Jurkat, Clone E6-1 (cell line): ENCODE measurements around the gene CEL.
"Not testable (repeated sequence)": the region's sequence is repeated elsewhere in the genome, so short reads cannot be mapped to it uniquely, and the experiment has no call there.

Experiments used
- DNase-seq: peaks from one replicate; pipeline ENCODE4 v3.0.0-alpha.2; 2011; ENCODE audit warnings: low read depth, low spot score
- H3K4me3 ChIP-seq: 2 replicates; pipeline ENCODE4 v1.5.1; 2011; ENCODE audit warnings: mild to moderate bottlenecking, low read length, control low read depth, moderate library complexity

Gene CEL

DNA sequence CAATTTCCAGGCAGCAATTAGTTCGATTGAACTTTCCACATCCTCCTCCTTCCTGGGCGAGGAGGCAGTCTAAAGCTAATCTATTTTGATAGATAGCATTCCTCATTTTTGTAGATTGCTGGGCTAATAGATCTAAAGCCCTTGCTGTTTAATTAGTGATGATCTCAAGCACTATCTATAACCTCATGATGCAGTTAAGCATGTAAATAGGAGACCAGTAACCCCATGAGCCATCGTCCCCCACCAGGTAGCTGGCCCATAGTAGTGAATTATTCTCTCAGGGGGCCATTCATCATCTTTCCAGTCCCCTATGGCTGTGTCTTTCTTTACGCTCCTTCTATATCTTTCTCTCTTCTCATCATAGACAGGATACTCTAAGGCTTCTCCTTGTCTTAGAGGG is 14.9 kb downstream of the CEL start:
- H3K4me3 ChIP-seq = no peak overlapping the region
- DNase-seq = no peak

DNA sequence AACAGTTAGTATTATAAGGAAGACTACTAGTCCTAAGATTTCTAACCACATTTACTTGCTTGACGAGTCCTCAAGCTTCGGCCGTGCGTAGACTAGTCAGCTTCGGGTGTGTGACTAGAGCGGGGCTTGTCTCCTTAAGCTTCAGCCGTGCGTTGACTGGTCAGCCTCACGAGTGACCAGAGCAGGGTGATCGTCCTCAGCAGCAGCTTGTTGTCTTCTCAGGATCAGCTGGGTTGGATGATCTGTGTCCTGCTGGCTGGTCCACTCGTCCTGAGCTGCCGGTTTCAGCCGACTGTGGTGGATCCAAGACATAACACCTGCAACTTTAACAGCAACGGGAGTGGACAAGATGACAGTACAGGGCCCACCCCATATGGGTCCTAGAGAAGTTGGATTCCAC is 16.7 kb downstream of the CEL start:
- DNase-seq = no peak
- no peak overlapping the region for H3K4me3 ChIP-seq

DNA sequence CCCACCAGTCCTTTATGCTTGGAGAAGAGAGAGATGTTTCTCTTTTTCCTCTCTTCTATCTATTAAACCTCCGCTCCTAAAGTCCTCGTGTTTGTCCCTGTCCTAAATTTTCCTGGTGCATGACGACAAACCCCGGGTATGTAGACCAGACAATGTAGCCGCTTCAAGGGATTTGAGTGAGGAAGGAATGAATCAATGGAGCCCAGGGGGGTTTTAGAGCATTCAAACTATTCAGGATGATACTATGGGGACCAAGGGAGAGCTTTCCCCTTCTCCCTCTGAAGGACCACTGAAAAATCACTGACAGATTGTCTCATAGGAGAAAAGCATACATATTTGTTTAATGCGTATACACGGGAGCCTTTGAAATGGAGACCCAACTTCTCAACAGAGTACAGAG is 18.4 kb downstream of the CEL start:
- DNase-seq = no peak
- H3K4me3 ChIP-seq = no peak overlapping the region

DNA sequence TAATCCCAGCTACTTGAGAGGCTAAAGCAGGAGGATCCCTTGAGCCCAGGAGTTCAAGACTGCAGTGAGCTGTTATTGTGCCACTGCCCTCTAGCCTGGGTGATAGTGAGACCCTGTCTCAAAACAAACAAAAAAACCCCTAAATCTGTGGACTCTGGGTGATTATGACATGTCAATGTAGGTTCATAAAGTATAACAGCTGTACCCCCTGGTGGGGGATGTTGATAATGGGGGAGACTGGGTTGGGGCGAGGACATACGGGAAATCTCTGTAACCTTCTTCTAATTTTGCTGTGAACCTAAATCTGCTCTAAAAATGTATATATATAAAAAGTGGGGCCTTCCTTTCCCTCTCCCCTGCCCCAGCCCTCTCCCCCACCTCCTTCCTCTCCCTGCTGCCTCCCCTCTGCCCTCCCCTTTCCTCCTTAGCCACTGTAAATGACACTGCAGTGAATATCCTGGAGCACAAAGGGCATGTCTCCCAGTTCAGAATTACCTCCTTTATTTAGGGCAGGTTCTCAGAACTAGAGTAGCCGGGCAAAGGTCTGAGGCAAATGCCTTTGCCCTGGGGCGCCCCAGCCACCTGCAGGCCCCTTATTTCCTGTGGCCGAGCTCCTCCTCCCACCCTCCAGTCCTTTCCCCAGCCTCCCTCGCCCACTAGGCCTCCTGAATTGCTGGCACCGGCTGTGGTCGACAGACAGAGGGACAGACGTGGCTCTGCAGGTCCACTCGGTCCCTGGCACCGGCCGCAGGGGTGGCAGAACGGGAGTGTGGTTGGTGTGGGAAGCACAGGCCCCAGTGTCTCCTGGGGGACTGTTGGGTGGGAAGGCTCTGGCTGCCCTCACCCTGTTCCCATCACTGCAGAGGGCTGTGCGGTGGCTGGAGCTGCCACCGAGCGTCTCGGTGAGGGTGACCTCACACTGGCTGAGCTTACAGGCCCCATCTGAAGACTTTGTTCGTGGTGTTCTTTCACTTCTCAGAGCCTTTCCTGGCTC is 19.3 kb downstream of the CEL start:
- not testable (repeated sequence) for DNase-seq

DNA sequence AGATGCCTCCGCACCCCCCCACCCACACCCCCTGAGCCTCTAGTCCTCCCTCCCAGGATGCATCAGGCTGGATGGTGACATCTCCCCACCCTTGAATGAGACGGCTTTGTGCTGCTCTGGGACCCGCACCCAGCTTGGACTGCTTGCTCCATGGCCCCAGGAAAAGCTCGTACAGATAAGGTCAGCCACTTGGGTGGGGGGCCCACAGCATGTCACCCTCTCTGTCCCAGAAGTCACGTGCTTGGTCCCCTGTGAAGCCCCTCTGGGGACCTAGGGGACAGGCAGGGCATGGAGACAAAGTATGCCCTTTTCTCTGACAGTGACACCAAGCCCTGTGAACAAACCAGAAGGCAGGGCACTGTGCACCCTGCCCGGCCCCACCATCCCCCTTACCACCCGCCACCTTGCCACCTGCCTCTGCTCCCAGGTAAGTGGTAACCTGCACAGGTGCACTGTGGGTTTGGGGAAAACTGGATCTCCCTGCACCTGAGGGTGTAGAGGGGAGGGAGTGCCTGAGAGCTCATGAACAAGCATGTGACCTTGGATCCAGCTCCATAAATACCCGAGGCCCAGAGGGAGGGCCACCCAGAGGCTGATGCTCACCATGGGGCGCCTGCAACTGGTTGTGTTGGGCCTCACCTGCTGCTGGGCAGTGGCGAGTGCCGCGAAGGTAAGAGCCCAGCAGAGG is 20.3 kb downstream of the CEL start:
- not testable (repeated sequence) for DNase-seq, H3K4me3 ChIP-seq

More for the DNA sequence above, 19.3 kb downstream of the CEL start:
- H3K4me3 ChIP-seq = not testable (repeated sequence)

DNA sequence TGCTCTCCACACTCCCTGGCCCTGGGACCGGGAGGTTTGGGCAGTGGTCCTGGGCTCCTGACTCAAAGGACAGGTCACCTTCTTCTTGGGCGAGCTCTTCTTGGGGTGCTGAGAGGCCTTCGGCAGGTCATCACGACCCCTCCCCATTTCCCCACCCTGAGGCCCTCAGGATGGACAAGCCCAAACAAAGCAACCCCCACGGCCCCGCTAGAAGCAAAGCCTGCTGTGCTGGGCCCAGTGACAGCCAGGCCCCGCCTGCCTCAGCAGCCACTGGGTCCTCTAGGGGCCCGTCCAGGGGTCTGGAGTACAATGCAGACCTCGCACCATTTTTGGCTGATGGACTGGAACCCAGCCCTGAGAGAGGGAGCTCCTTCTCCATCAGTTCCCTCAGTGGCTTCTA is 21.9 kb downstream of the CEL start:
- not testable (repeated sequence) for H3K4me3 ChIP-seq, DNase-seq

DNA sequence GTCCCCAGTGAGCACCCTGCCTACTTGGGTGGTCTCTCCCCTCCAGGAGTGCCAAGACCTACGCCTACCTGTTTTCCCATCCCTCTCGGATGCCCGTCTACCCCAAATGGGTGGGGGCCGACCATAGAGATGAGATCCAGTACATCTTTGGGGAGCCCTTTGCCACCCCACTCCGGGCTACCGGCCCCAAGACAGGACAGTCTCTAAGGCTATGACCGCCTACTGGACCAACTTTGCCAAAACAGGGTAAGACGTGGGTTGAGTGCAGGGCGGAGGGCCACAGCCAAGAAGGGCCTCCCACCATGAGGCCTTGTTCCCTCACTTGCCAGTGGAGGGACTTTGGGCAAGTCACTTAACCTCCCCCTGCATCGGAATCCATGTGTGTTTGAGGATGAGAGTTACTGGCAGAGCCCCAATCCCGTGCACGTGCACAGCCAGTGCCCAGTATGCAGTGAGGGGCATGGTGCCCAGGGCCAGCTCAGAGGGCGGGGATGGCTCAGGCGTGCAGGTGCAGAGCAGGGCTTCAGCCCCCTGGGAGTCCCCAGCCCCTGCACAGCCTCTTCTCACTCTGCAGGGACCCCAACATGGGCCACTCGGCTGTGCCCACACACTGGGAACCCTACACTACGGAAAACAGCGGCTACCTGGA is 24.6 kb downstream of the CEL start:
- DNase-seq, H3K4me3 ChIP-seq: not testable (repeated sequence)

DNA sequence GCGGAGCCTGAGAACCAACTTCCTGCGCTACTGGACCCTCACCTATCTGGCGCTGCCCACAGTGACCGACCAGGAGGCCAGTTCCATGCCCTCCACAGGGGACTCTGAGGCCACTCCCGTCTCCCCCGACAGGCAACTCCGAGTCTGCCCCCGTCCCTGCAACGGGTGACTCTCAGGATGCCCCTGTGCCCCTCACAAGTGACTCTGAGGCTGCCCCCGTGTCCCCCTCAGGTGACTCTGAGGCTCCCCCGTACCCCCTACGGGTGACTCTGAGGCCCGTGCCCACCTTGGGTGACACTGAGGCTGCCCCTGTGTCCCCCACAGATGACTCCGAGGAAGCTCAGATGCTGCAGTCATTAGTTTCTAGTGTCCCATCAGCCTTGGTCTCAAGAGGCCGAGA is 25.1 kb downstream of the CEL start:
- H3K4me3 ChIP-seq = no peak overlapping the region
- no peak for DNase-seq

DNA sequence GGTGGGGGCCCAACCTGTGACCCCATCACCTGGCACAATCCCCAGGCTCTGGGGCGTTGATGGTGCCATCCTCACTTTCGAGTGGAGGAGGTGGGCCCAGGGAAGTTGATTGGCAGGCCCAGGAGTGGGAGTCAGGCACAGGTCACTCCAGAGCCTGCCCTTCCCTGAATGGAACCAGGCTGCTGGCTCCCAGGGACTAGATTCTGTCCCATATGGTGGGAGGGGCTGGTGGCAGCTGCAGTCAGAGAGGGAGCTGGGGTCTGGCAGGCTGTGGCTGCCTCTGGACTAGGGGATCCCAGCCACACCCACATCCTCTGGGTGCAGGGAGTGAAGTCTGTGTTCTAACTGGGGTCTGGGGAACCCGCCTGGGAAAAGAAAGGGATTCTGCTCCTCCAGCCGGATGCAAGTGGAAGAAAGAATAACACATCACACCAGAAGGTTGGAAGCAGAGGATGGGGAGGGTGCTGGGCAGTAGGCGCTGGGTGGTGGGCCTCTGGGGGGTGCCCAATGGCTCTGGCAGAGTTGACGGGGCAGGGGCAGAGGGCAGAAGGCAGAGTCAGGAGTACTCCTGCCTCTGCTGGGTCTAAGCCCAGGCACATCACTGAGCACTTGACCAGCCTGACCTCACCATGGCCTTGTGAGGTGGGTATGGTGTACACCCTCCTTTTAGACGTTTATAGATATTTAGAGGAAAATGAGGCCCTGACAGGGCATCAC is 25.8 kb downstream of the CEL start:
- DNase-seq = no peak
- H3K4me3 ChIP-seq = no peak overlapping the region

DNA sequence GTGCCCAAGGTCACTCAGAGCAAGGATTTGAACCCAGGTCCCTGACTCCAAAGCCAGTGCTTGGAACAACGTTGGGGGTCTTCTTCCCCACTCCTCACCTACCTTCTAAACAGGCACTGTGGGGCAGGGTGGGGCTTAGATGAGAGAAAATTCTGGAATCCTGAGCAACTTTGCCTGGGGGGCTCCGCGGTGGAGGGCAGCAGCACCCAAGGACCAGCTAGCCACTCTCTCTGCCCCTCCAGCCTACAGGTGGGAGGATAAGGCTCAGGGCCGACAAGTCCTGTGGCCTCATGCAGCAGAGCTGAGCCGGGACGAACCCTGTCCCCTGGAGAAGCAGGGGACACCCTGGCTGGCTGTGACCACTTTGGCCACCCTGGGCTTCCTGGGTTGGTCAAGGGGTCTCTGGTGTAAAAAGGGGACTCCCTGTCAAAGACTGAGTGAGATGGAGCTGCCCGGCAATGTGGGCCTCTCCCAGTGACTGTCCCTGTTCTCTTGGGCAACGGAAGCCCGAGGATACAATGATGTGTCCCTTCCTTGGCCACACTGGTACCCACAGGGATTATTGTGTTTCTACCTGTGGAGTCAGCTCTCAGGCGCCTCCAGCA is 26.5 kb downstream of the CEL start:
- no peak overlapping the region for H3K4me3 ChIP-seq
- no peak for DNase-seq

DNA sequence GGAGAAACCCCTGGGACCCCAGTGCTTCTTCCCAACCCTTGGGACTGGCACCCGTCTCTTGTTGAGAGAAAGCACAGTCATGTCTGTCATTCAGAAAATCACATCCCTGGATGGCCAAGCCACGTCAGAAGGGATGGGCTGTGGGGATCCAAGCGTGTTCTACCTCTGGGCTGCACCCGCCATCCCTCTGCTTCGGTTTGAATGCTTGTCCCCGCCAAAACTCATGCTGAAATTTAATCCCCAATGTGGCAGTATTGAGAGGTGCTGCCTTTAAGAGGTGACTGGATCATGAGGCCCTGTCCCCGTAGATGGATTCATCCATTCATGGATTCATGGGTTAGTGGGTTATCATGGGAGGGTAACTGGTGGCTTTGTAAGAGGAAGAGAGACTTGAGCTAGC is 27.0 kb downstream of the CEL start:
- DNase-seq = no peak

DNA sequence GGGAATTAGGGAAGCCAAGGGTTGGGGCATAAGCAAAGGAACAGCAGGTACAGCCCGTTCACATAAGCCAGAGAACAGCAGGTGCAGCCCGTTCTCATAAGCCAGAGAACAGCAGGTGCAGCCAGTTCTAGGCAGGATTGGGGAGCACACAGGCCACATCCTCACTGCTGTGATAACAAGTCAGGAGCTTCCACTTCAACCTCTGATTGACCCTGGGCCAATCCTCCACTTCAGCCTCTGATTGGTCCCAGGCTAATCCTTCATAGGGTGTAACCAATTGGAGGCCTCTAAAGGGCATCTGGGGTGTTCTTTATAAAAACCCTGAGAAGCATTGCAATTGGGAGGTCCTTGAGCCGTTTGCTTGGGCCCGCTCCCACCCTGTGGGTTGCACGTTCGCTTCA is 27.5 kb downstream of the CEL start:
- peak; percentile 78 for DNase-seq
- H3K4me3 ChIP-seq = no peak overlapping the region

More for the DNA sequence above, 27.0 kb downstream of the CEL start:
- H3K4me3 ChIP-seq = no peak overlapping the region

DNA sequence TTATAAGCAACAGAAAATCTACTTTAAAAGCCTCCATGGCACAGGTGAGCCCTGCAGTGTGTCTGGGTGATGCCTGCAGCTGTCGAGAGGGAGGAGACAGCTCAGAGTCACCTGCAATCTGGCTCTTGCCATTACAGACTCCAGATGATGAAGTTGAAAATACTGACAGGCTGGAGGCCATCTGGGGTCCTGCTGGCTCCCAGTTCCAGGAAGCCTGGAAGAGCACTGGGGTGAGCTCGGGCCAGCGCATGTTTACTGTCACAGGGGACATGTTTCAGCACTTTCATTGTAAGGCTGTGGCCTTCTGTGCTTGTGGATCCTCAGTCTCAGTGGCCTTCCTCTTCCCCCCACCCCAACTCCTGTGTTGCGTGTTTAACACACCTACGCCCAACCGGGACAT is 28.4 kb downstream of the CEL start:
- no peak overlapping the region for H3K4me3 ChIP-seq
- DNase-seq = no peak

DNA sequence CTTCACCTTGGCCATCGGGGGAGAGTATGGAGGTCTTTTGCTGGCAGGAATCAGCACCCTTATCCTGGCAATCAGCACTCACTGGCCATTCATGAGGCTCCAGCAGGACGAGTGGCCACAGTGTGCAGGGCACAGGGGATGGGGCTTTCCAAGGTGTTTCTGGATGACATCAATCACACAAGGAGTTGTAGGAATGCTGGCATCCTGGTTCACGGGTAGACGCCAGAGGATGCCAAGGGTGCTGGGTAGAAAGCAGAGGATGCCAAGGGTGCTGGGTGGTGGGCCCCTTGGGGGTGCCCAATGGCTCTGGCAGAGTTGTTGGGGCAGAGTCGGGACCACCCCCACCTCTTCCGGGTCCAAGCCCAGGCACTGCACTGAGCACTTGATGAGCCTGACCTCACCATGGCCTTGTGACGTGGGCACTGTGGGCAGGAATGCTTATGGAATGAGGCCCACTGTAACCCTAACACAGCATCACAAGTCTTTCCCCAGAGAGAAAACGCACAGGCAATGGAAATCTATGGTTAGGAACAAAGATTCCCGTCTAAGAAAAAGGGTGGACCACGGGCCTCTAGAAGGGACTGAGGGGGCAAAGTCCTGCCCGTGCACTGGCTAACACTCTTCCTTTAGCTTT is 29.1 kb downstream of the CEL start:
- DNase-seq = no peak
- no peak overlapping the region for H3K4me3 ChIP-seq

DNA sequence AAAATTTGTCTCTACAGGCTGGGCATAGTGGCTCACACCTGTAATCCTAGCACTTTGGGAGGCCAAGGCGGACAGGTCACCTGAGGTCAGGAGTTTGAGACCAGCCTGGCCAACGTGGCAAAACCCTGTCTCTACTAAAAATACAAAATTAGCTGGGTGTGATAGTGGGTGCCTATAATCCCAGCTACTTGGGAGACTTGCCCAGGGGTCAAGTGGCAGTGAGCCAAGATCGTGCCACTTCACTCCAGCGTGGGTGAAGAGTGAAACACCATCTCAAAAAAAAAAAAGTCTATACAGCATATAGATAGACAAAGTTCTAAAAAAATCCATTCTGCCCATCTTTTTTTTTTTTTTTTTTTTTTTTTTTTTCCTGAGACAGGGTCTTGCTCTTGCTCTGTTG is 32.6 kb downstream of the CEL start:
- H3K4me3 ChIP-seq, DNase-seq: not testable (repeated sequence)

DNA sequence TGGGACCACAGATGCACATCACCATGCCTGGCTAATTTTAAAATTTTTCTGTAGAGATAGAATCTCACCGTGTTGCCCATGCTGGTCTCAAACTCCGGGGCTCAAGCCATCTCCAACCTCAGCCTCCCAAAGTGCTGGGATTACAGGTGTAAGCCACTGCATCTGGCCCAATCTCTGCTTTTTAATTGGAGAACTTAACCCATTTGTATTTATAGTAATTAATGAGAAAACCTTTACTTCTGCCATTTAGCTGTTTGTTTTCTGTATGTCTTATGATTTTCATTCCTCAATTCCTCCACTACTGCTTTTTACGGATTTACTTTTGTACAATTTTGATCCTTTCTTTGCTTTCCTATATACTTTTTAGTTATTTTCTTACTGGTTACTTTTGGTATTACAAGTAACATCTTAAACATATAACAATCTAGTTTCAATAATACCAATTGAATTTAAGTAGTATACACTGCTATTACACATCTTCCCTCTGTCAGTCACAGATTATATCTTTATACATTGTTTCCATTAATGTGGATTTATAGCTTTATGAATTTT is 33.1 kb downstream of the CEL start:
- H3K4me3 ChIP-seq = no peak overlapping the region
- DNase-seq = no peak

DNA sequence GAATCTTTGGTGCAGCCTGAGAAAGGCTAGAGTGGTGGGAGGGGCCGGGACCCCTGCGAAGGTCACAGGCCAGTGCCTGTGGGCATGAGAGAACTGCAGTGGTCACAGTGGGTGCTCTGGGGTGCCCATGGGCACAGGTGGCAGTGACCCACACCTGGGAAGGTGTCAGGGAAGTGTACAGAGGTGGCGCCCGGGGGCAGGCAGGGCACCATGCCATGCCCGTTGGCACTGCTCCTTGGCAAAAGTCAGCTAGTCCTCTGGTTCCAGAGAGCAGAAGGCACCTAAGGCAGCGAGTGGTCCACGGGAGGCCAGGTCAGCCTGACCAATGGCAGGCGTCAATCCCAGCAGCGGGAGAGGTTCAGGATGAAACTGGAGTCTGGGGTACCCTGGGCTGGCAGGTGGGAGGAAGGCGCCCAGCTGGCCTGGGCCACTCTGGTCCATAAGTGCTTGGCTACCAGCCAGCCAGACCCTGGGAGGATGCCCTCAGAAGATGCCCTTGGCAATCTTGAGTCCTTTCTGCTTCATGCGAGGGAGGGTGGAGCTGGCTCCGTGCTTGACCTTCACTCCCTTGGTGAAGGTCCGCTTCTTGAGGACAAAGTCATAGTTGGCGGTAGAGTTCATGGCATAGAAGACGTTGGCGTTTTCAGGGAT is 36.4 kb downstream of the CEL start:
- DNase-seq = no peak
- H3K4me3 ChIP-seq = no peak overlapping the region

DNA sequence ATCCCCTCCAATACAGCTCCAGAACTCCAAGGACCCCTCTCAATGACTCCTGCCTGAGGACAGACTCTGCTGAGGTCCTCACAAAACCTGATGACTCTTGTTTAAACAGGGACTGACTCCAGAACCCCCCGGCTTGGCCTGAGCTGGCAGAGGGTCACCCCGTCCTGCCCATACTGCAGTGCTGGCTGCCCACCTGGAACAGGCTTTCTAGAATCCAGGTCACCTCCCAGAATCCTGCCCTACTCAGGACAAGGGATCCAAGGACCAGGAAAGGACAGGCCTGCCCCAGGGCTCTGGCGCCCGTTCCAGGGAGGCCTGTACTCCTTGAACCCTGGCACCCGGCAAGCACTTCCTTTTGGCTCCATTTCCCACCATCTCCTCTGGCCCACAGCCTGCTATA is 37.1 kb downstream of the CEL start:
- no peak overlapping the region for H3K4me3 ChIP-seq
- no peak for DNase-seq
